Spleen (tissue), 7 donors: ENCODE measurements around the gene MARCHF10.

ENCODE experiments used
- POLR2A ChIP-seq, 3 donors: fragments of 450-650 bp; IDR thresholded peaks; one replicate each; pipeline ENCODE4 v1.5.1; 2017; ENCODE audit warnings: antibody characterized with exemption in 3 of 3, mild to moderate bottlenecking in 1 of 3
- POLR2AphosphoS5 ChIP-seq, 3 donors: sonication (generic); formaldehyde crosslinking; IDR thresholded peaks; one replicate each; pipeline ENCODE4 v1.5.1; 2017; ENCODE audit warnings: antibody characterized with exemption in 3 of 3
- TF ChIP-seq, protein P1 (sequence below), 11 experiments: fragments of 200-600 bp in 7 of 11; fragments of 450-650 bp in 4 of 11; sonication (generic) in 4 of 11; IDR thresholded peaks in 8 of 11; conservative IDR thresholded peaks in 3 of 11; 1 replicate in 7 of 11; 2 replicates in 4 of 11; pipeline versions ENCODE4 v1.4.0 to v1.8.0; 2016 to 2021; ENCODE audit warnings: antibody characterized with exemption in 11 of 11, inconsistent platforms in 4 of 11, mild to moderate bottlenecking in 1 of 11
- donor health status: DM: no; HTN: no; CAD: no; lungs with moderate emphysema.
- donor health status: DM: no; HTN: no; CAD: no.
- donor health status: DM: no; HTN: no; CAD: no.

- TF ChIP-seq, protein P1, sequence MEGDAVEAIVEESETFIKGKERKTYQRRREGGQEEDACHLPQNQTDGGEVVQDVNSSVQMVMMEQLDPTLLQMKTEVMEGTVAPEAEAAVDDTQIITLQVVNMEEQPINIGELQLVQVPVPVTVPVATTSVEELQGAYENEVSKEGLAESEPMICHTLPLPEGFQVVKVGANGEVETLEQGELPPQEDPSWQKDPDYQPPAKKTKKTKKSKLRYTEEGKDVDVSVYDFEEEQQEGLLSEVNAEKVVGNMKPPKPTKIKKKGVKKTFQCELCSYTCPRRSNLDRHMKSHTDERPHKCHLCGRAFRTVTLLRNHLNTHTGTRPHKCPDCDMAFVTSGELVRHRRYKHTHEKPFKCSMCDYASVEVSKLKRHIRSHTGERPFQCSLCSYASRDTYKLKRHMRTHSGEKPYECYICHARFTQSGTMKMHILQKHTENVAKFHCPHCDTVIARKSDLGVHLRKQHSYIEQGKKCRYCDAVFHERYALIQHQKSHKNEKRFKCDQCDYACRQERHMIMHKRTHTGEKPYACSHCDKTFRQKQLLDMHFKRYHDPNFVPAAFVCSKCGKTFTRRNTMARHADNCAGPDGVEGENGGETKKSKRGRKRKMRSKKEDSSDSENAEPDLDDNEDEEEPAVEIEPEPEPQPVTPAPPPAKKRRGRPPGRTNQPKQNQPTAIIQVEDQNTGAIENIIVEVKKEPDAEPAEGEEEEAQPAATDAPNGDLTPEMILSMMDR (IDR thresholded peaks at IDR 0.05 in 8 of 11, conservative IDR thresholded peaks at IDR 0.05 in 3 of 11), result no peak
- TF ChIP-seq POLR2A (IDR thresholded peaks at IDR 0.05) (no peak), POLR2AphosphoS5 (IDR thresholded peaks at IDR 0.05) (no peak)
Observed at GRCh38 chr17:62856594-62856993, 48.5 kb upstream of the MARCHF10 start.
